Adipose tissue (tissue), 3 donors: Measurements from ENCODE around the gene TH. TPM values are rescaled to one million over a fixed set of nuclear protein-coding genes. Genes with fewer than 3 reads are reported as not detected.

Experiments
- H3K27ac ChIP-seq: one replicate; pipeline ENCODE4 v1.5.1; 2013; ENCODE audit warnings: low read depth, low read length
- WGBS, 3 donors: extraction: QIAGEN DNeasy Blood & Tissue Kit; methylation state at CpG; one replicate each; pipeline ENCODE4 v1.1.7; 2013; 5-methylcytosine and 5-hydroxymethylcytosine counted together
- polyA plus RNA-seq, 3 donors: library from polyadenylated mRNA; stranded (reverse); fragments of 200-250 nt; gene quantifications; one replicate each; pipeline ENCODE4 v1.2.3, GENCODE V29; 2013
- donor health status: healthy with polysubstance abuse.
- donor health status: Bipolar disorder and iron deficiency.
- donor health status: healthy.

TH gene
- polyA plus RNA-seq, 3 donors = 0.17 TPM; not detected in 2

- no peak overlapping the region for H3K27ac ChIP-seq
- WGBS, 3 donors = 83 to 88% (median 84%) methylated on average over 15 to 17 of the region's 17 CpGs
Observed at GRCh38 chr11:2154889-2155288, 16.7 kb downstream of the TH start.

- 77 to 87% (median 86%) methylated on average over 7 of the region's 7 CpGs for WGBS, 3 donors
- no peak overlapping the region for H3K27ac ChIP-seq
Observed at GRCh38 chr11:2154195-2154585, 17.4 kb downstream of the TH start.

DNA sequence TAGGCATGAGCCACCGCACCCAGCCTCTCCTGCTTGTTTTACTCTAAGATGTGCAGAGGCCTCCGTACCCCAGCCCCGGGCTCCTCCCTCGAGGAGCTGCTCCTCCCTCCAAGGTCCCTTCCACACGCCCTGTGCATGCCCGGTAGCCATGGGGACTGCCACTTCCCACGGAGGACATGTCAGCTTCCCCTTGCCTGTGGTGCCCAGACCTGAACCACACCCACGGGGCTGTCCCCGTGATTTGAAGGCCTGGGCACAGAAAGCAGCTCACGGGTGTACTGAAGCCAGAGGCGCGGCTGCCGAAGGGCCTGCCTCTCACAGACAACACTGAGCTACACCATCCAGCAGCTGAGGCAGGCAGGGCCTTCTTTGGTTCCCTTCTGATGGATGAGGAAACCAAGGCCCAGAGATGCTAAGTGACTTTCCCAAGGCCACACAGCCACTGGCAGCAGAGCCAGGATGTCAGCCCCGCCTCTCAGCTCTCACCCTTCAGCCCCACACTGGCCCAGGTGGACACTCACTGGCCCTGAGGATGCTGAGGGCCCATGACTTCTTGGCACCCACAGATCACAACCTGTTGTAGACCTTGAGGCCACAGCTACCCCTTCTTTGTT lies 17.9 kb downstream of the TH start:
- H3K27ac ChIP-seq = no peak overlapping the region
- 59 to 73% (median 63%) methylated on average over 14 of the region's 14 CpGs for WGBS, 3 donors

- 2 to 3% (median 2%) methylated on average over 22 of the region's 22 CpGs for WGBS, 3 donors
- no peak overlapping the region for H3K27ac ChIP-seq
Observed at GRCh38 chr11:2151500-2152257, 19.9 kb downstream of the TH start.

- H3K27ac ChIP-seq = no peak overlapping the region
- WGBS, 3 donors = 21 to 29% (median 28%) methylated on average over 11 of the region's 11 CpGs
Observed at GRCh38 chr11:2149864-2150847, 21.5 kb downstream of the TH start.

- WGBS, 3 donors = 55 to 72% (median 62%) methylated on average over 8 of the region's 8 CpGs
- H3K27ac ChIP-seq = no peak overlapping the region
Observed at GRCh38 chr11:2149460-2149859, 22.2 kb downstream of the TH start.

- 49 to 65% (median 59%) methylated on average over 5 of the region's 5 CpGs for WGBS, 3 donors
- no peak overlapping the region for H3K27ac ChIP-seq
Observed at GRCh38 chr11:2148595-2148994, 23.0 kb downstream of the TH start.

GRCh38 chr11:2147391-2147790 lies 24.2 kb downstream of the TH start:
- no peak overlapping the region for H3K27ac ChIP-seq
- 42 to 58% (median 52%) methylated on average over 11 of the region's 11 CpGs for WGBS, 3 donors

DNA sequence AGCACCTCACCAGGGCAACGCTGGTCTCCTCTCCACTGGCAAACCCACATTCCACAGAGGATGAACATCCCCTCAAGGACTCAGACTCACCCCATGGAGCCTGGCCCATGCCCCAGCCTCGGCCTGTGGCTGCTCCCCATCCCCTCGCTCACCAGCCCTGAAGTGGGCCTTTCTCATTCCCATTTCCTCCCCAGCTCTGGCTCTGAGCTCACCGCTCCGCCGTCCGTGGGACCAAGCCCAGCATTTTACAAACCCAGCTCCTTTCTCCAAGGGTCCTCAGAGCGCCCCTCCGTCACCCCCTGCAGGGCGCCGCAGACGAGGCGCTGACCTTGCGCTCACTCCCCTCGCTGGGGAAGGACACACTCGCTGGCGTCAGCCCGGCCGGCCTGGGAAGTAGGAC lies 25.6 kb downstream of the TH start:
- no peak overlapping the region for H3K27ac ChIP-seq
- WGBS, 3 donors = 51 to 61% (median 59%) methylated on average over 19 of the region's 19 CpGs

DNA sequence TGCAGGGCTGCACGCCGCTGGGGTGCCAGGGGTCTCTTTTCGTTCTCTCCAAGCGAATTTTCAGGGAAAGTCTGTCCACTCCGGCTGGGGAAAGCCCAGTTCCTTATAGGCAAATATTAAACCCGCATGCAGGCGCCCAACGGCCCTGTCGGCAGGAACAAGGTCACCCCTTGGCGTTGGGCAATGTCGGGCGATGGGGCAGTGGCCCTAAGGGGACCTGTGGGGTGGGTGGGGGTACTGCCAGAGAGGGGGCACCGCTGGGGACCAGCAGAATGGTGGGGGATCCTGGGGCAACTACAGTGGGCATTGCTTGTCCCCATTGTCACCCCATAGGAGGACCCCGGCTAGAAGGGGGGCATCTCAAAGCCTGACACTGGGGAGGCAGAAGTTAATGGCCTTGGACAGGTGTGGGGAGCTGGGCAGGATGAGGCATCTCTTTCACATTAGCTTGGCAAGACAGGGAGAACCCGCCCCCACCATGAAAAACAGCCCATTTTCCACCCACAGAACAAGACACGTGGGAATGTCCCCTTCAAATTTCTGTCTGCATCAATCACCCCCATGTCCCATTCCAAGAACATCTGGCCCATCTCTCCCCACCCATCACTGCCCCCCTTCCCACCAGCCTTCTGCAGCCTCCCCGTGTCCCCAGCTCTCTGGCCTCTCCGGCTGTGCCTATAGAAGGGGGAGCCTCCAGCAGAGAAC lies 26.9 kb downstream of the TH start:
- no peak overlapping the region for H3K27ac ChIP-seq
- WGBS, 3 donors = 16 to 25% (median 18%) methylated on average over 18 of the region's 18 CpGs

- WGBS, 3 donors = 1 to 5% (median 4%) methylated on average over 68 to 72 of the region's 72 CpGs
Observed at GRCh38 chr11:2143799-2144543, 27.6 kb downstream of the TH start.

GRCh38 chr11:2143477-2143798 lies 28.2 kb downstream of the TH start:
- no peak overlapping the region for H3K27ac ChIP-seq
- 9 to 19% (median 14%) methylated on average over 12 of the region's 12 CpGs for WGBS, 3 donors

More at GRCh38 chr11:2143799-2144543, 27.6 kb downstream of the TH start:
- no peak overlapping the region for H3K27ac ChIP-seq

DNA sequence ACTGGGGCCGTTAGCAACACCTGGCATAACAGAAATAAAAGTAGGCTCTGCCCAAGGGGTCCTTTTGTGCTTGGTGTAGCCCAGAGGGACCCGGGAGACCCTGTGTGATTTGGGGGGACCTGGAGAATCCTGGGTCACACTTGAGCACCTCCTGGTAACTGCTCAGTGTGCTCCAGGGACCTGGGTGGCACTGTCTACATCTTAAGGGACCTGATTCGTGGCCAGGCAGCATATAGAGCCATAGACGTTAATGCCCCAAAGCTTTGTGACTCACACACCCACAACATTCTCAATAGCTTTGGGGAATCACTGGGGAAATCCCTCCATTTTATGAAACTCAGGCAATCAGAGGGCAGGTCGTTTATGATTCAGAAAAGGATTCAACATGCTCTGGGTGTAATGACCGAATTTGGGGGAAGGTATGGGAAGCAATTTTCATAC lies 28.8 kb downstream of the TH start:
- 22 to 25% (median 23%) methylated on average over 6 of the region's 6 CpGs for WGBS, 3 donors
- H3K27ac ChIP-seq = no peak overlapping the region

GRCh38 chr11:2142300-2142759 lies 29.3 kb downstream of the TH start:
- H3K27ac ChIP-seq = no peak overlapping the region
- WGBS, 3 donors = 19 to 28% (median 28%) methylated on average over 5 of the region's 5 CpGs

GRCh38 chr11:2140411-2141400 lies 30.9 kb downstream of the TH start:
- 7 to 8% (median 8%) methylated on average over 88 to 102 of the region's 102 CpGs for WGBS, 3 donors
- no peak overlapping the region for H3K27ac ChIP-seq

DNA sequence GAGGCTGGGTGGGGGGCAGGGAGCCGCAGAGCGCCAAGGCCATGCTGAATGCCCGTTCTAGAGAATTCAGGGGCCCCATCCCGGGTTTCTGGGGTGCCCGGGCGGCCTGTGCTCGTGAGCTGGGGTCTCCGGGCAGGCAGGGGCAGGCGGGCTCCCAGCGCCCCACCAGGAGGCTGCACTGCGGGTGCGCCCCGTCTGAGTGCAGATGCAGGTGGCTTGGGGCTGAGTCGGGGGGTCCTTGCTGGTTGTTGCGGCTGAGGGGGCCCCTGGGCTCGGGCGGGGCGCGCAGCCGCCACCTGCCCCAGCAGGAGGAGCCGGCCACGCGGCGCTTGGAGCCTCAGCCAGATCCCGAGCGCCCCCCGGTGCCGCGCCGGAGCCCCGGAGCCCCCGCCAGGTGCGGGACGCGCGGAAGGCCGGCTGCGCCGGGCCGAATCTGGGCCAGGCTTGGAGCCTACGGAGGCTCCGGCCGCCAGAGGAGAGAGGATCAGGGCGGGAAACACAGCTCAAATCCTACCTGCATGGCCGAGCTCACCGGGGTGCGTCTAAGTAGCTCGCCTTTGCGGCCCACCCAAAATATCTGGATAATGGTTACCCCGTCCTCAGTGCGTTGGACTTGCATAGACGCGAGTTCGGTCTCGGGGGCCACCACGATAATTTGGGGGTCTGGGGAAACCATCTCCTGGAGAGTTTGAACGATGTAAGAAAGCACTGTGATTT lies 31.8 kb downstream of the TH start:
- 1 to 4% (median 2%) methylated on average over 50 to 57 of the region's 57 CpGs for WGBS, 3 donors
- no peak overlapping the region for H3K27ac ChIP-seq
